IMR-90 (cell line): ENCODE results near the gene TCF19. TPM values are rescaled to one million over a fixed set of nuclear protein-coding genes. Genes with fewer than 3 reads are reported as not detected.

ENCODE experiments used
- ATAC-seq: fragments of 200-7000 bp; cut with Tn5 transposase; 2 replicates; pipeline ENCODE4 v1.9.1; 2020; ENCODE audit warnings: low read depth, mild to moderate bottlenecking, moderate library complexity
- BruUV-seq: library from RNA; stranded (reverse); fragments of 400-500 nt; replicated peaks from 2 replicates; lab custom pipeline; 2021; lab: Mats Ljungman, UMichigan
- CTCF ChIA-PET: fragments of 300-600 bp; formaldehyde crosslinking; extraction: SDS; loops from one replicate; lab custom pipeline; 2021; ENCODE audit warnings: antibody characterized with exemption; lab: Yijun Ruan, JAX
- POLR2A ChIA-PET: fragments of 300-600 bp; sonication (Branson Sonifier 250); formaldehyde crosslinking; loops from one replicate; lab custom pipeline; 2022; ENCODE audit warnings: antibody characterized with exemption; ENCODE audit not compliant: unreplicated experiment; lab: Charles Lee
- DNase-seq: peaks from one replicate; pipeline ENCODE4 v3.0.0; 2013
- H2AFZ ChIP-seq: replicated peaks from 2 replicates; pipeline ENCODE3; 2013; ENCODE audit warnings: low read length, mild to moderate bottlenecking; ENCODE audit not compliant: poor library complexity
- H2AK5ac ChIP-seq: 2 replicates; pipeline ENCODE4 v1.6.1; 2013; ENCODE audit warnings: low read depth, low read length, inconsistent platforms
- H2AK9ac ChIP-seq: replicated peaks from 2 replicates; pipeline ENCODE3; 2013; ENCODE audit warnings: mild to moderate bottlenecking, low read depth, low read length, moderate library complexity; ENCODE audit not compliant: poor library complexity
- H2BK120ac ChIP-seq: 2 replicates; pipeline ENCODE4 v1.6.1; 2013; ENCODE audit warnings: low read depth, low read length, inconsistent platforms
- H2BK15ac ChIP-seq: 3 replicates; pipeline ENCODE4 v1.6.1; 2013; ENCODE audit warnings: low read depth, low read length, inconsistent platforms
- H2BK20ac ChIP-seq: 2 replicates; pipeline ENCODE4 v1.6.1; 2013; ENCODE audit warnings: low read depth, mild to moderate bottlenecking, inconsistent platforms, low read length, moderate library complexity
- H2BK5ac ChIP-seq: 2 replicates; pipeline ENCODE4 v1.6.1; 2013; ENCODE audit warnings: mild to moderate bottlenecking, low read depth, low read length, inconsistent platforms; ENCODE audit not compliant: poor library complexity, severe bottlenecking
- H3K14ac ChIP-seq: replicated peaks from 2 replicates; pipeline ENCODE4 v1.6.1; 2013; ENCODE audit warnings: low read depth, low read length, inconsistent platforms
- H3K18ac ChIP-seq: 2 replicates; pipeline ENCODE4 v1.6.1; 2013; ENCODE audit warnings: low read depth, low read length, control low read depth
- H3K23ac ChIP-seq: 2 replicates; pipeline ENCODE4 v1.6.1; 2013; ENCODE audit warnings: low read depth, low read length, inconsistent platforms
- H3K27ac ChIP-seq: 2 replicates; pipeline ENCODE4 v1.5.1; 2013; ENCODE audit warnings: mild to moderate bottlenecking, control low read depth, low read length; ENCODE audit not compliant: insufficient read depth
- H3K27me3 ChIP-seq: 2 replicates; pipeline ENCODE4 v1.6.1; 2013; ENCODE audit warnings: low read length; ENCODE audit not compliant: control insufficient read depth, insufficient read depth
- H3K36me3 ChIP-seq: 2 replicates; pipeline ENCODE4 v1.6.1; 2013; ENCODE audit warnings: low read length, mixed read lengths; ENCODE audit not compliant: control insufficient read depth, insufficient read depth
- H3K4ac ChIP-seq: 2 replicates; pipeline ENCODE4 v1.6.1; 2013; ENCODE audit warnings: low read depth, low read length, inconsistent platforms
- H3K4me1 ChIP-seq: 2 replicates; pipeline ENCODE4 v1.6.1; 2013; ENCODE audit warnings: low read length, mixed read lengths; ENCODE audit not compliant: control insufficient read depth, insufficient read depth
- H3K4me2 ChIP-seq: 2 replicates; pipeline ENCODE4 v1.6.1; 2013; ENCODE audit warnings: low read depth, mild to moderate bottlenecking, control low read depth, low read length, moderate library complexity
- H3K4me3 ChIP-seq: 2 replicates; pipeline ENCODE4 v1.5.1; 2013; ENCODE audit warnings: low read depth, mild to moderate bottlenecking, control low read depth, low read length, moderate library complexity; ENCODE audit not compliant: insufficient read depth
- H3K56ac ChIP-seq: 2 replicates; pipeline ENCODE4 v1.6.1; 2013; ENCODE audit warnings: low read length, inconsistent platforms; ENCODE audit not compliant: insufficient read depth; ENCODE audit errors: extremely low read depth
- H3K79me1 ChIP-seq, 2 experiments: 2 replicates each; pipeline ENCODE4 v1.6.1; 2013; ENCODE audit warnings: low read length in 2 of 2, inconsistent platforms in 1 of 2, low read depth in 1 of 2
- H3K9ac ChIP-seq: 2 replicates; pipeline ENCODE4 v1.6.1; 2013; ENCODE audit warnings: low read depth, low read length, control low read depth
- H3K9me1 ChIP-seq: 2 replicates; pipeline ENCODE4 v1.6.1; 2013; ENCODE audit warnings: low read length, inconsistent platforms; ENCODE audit not compliant: insufficient read depth
- H3K9me3 ChIP-seq: 2 replicates; pipeline ENCODE4 v1.6.1; 2013; ENCODE audit warnings: low read length; ENCODE audit not compliant: control insufficient read depth, insufficient read depth
- H4K20me1 ChIP-seq: 2 replicates; pipeline ENCODE4 v1.6.1; 2013; ENCODE audit warnings: low read length, inconsistent platforms; ENCODE audit not compliant: insufficient read depth
- H4K5ac ChIP-seq: 2 replicates; pipeline ENCODE4 v1.6.1; 2013; ENCODE audit warnings: mild to moderate bottlenecking, low read depth, low read length, control low read depth
- H4K8ac ChIP-seq, 2 experiments: 2 replicates each; pipeline ENCODE4 v1.6.1; 2013; ENCODE audit warnings: low read depth in 2 of 2, low read length in 2 of 2, control low read depth in 1 of 2, inconsistent platforms in 1 of 2
- H4K91ac ChIP-seq: 2 replicates; pipeline ENCODE4 v1.6.1; 2013; ENCODE audit warnings: low read depth, low read length, inconsistent platforms; ENCODE audit not compliant: insufficient read depth
- BHLHE40 ChIP-seq: fragments of 150-350 bp; IDR thresholded peaks from 2 replicates; pipeline ENCODE4 v1.6.1; 2016; ENCODE audit warnings: mild to moderate bottlenecking, low read depth, low read length
- CEBPB ChIP-seq: IDR thresholded peaks from 2 replicates; pipeline ENCODE4 v1.6.1; 2012; ENCODE audit warnings: low read depth, low read length, improper control_type of control experiment
- CHD1 ChIP-seq: IDR thresholded peaks from 2 replicates; pipeline ENCODE4 v1.6.1; 2012; ENCODE audit warnings: low read depth, low read length, improper control_type of control experiment
- CTCF ChIP-seq: conservative IDR thresholded peaks from 2 replicates; pipeline ENCODE4 v1.5.1; 2012; ENCODE audit warnings: mild to moderate bottlenecking, low read depth, low read length, improper control_type of control experiment
- ELK1 ChIP-seq: fragments of 150-350 bp; IDR thresholded peaks from 2 replicates; pipeline ENCODE4 v1.6.1; 2016; ENCODE audit warnings: low read depth, mild to moderate bottlenecking, low read length, moderate library complexity, borderline replicate concordance
- FOS ChIP-seq: fragments of 150-350 bp; IDR thresholded peaks from 2 replicates; pipeline ENCODE4 v1.6.1; 2016; ENCODE audit warnings: low read depth, low read length
- MAFK ChIP-seq: IDR thresholded peaks from 2 replicates; pipeline ENCODE4 v1.6.1; 2012; ENCODE audit warnings: low read depth, low read length, improper control_type of control experiment
- MAZ ChIP-seq: IDR thresholded peaks from 2 replicates; pipeline ENCODE4 v1.6.1; 2012; ENCODE audit warnings: low read depth, mild to moderate bottlenecking, low read length, improper control_type of control experiment, moderate library complexity, borderline replicate concordance
- MXI1 ChIP-seq: IDR thresholded peaks from 2 replicates; pipeline ENCODE4 v1.6.1; 2012; ENCODE audit warnings: low read depth, mild to moderate bottlenecking, low read length, moderate library complexity, borderline replicate concordance
- NFE2L2 ChIP-seq: fragments of 150-350 bp; IDR thresholded peaks from 2 replicates; pipeline ENCODE4 v1.6.1; 2016; ENCODE audit warnings: low read depth, mild to moderate bottlenecking, low read length
- RAD21 ChIP-seq: IDR thresholded peaks from 2 replicates; pipeline ENCODE4 v1.6.1; 2012; ENCODE audit warnings: low read length, improper control_type of control experiment
- RCOR1 ChIP-seq: IDR thresholded peaks from 2 replicates; pipeline ENCODE4 v1.6.1; 2012; ENCODE audit warnings: mild to moderate bottlenecking, low read length, improper control_type of control experiment; ENCODE audit not compliant: insufficient replicate concordance
- RFX5 ChIP-seq: IDR thresholded peaks from 2 replicates; pipeline ENCODE4 v1.8.0; 2012; ENCODE audit warnings: low read depth, mild to moderate bottlenecking, low read length, moderate library complexity
- SMC3 ChIP-seq: fragments of 150-350 bp; IDR thresholded peaks from 2 replicates; pipeline ENCODE4 v1.6.1; 2016; ENCODE audit warnings: low read depth, mild to moderate bottlenecking, antibody characterized with exemption, low read length, moderate library complexity
- USF2 ChIP-seq: fragments of 150-350 bp; IDR thresholded peaks from 2 replicates; pipeline ENCODE4 v1.6.1; 2017; ENCODE audit warnings: mild to moderate bottlenecking, antibody characterized with exemption, low read length, low read depth
- WGBS, 2 experiments: methylation state at CpG; one replicate each; pipeline versions ENCODE4 v1.1.5 to v1.1.7; 2013; ENCODE audit warnings: missing lambda C conversion rate in 2 of 2; ENCODE audit not compliant: insufficient read length in 1 of 2; ENCODE audit errors: extremely low coverage in 2 of 2; 5-methylcytosine and 5-hydroxymethylcytosine counted together
- dilution Hi-C: fragments of 300-500 bp; cut with HindIII; formaldehyde crosslinking; loops from one replicate; pipeline ENCODE4 v1.14.3; 2018; ENCODE audit warnings: low sequenced_read_pairs; ENCODE audit not compliant: unreplicated experiment
- in situ Hi-C: fragments of 300-500 bp; cut with MboI; formaldehyde crosslinking; loops from 3 replicates; pipeline ENCODE4 v1.14.3; 2019; ENCODE audit warnings: low sequenced_read_pairs, inconsistent platforms, mixed read lengths
- intact Hi-C: fragments of 100-400 bp; cut with micrococcal nuclease; formaldehyde crosslinking; loops from 2 replicates; pipeline ENCODE4 v1.10.0; 2022
- polyA plus RNA-seq, 3 experiments: library from polyadenylated mRNA; depleted of rRNA; stranded (reverse); fragments of >200 nt; gene quantifications; 2 replicates each; pipeline ENCODE4 v1.2.3, GENCODE V29; 2012; ENCODE audit warnings: low replicate concordance in 1 of 3
- total RNA-seq: library from RNA; depleted of rRNA; stranded (reverse); fragments of >200 nt; gene quantifications from 2 replicates; pipeline ENCODE4 v1.2.3, GENCODE V29; 2012

The TCF19 gene
- total and polyA plus RNA-seq, 2 of the 4 experiments (the other 2 are of a cell fraction): 13.1 to 14.2 TPM

GRCh38 chr6:31126396-31127175, 31.8 kb upstream of the TCF19 start:
- in situ Hi-C loops: no loop called here
- TF ChIP-seq RAD21: no peak
- TF ChIP-seq CEBPB: no peak
- no peak for TF ChIP-seq SMC3
- TF ChIP-seq RCOR1: no peak
- TF ChIP-seq CHD1: no peak
- no peak for TF ChIP-seq NFE2L2
- no peak for TF ChIP-seq CTCF
- no peak for TF ChIP-seq ELK1
- no peak for TF ChIP-seq MXI1
- TF ChIP-seq USF2: no peak
- no peak for TF ChIP-seq FOS
- TF ChIP-seq RFX5: no peak
- no peak for TF ChIP-seq MAZ
- TF ChIP-seq MAFK: no peak
- no peak for TF ChIP-seq BHLHE40

More at GRCh38 chr6:31126396-31127175, 31.8 kb upstream of the TCF19 start:
- intact Hi-C loops (no loop called here), dilution Hi-C loops (no loop called here)
- H3K79me1 ChIP-seq: no peaks in the 10 kb centered on the region
- H3K9me1 ChIP-seq: no peaks in the 10 kb centered on the region
- DNase-seq (no peak), ATAC-seq (no peak)
- H3K9ac ChIP-seq: no peak overlapping the region
- no peak overlapping the region for H4K91ac ChIP-seq
- H3K23ac ChIP-seq: no peak overlapping the region
- no peak overlapping the region for H2BK20ac ChIP-seq
- peaks cover 2% of the 10 kb centered on the region; the same call in 1 of the 2 replicates for H3K4me1 ChIP-seq
- no peak overlapping the region for H2BK15ac ChIP-seq
- ChIA-PET CTCF (interaction anchor here (0.8 kb wide), 1 partner anchor 11 kb away, joined by 3 read pairs; no protein-coding TSS in a partner anchor), POLR2A (no interaction called here)
- no peak overlapping the region for H2BK120ac ChIP-seq
- WGBS, 2 experiments: 63% methylated on average over 6 of the region's 16 CpGs; no CpG with 5 or more reads in 1 of the 2 experiments
- no peak overlapping the region for H3K18ac ChIP-seq
- no TSS peak for BruUV-seq
- H3K14ac ChIP-seq: no peak overlapping the region
- no peak overlapping the region for H3K56ac ChIP-seq
- H3K36me3 ChIP-seq: no peaks in the 10 kb centered on the region
- H3K27ac ChIP-seq: no peak overlapping the region
- H2AK9ac ChIP-seq: no peak overlapping the region
- H4K20me1 ChIP-seq: no peaks in the 10 kb centered on the region; the same call in 1 of the 2 replicates
- no peaks in the 10 kb centered on the region for H3K9me3 ChIP-seq
- H3K27me3 ChIP-seq: peaks cover 11% of the 10 kb centered on the region
- H4K5ac ChIP-seq: no peak overlapping the region
- no peak overlapping the region for H2BK5ac ChIP-seq
- H3K4ac ChIP-seq: no peak overlapping the region
- H3K4me3 ChIP-seq: no peak overlapping the region
- no peak overlapping the region for H3K4me2 ChIP-seq
- H2AFZ ChIP-seq: no peak overlapping the region
- H4K8ac ChIP-seq: no peak overlapping the region
- no peak overlapping the region for H2AK5ac ChIP-seq
